ENCODE measurements around the gene ZDHHC11. TPM values are rescaled to one million over a fixed set of nuclear protein-coding genes. Genes with fewer than 3 reads are reported as not detected.
"Not testable (repeated sequence)": the region's sequence is repeated elsewhere in the genome, so short reads cannot be mapped to it uniquely, and the experiment has no call there.

Gene ZDHHC11
- total and polyA plus RNA-seq, 7 experiments from 2014 or later: 0.20 to 22.1 (median 8.8) TPM; not detected in 1

GRCh38 chr5:815449-815848 is 35.3 kb downstream of the ZDHHC11 start:
- H3K4me3 ChIP-seq (ENCODE audit: low read length): no peak overlapping the region
- intact Hi-C loops (cut with micrococcal nuclease): no loop called here
- Mint-ChIP-seq H3K4me1 (no peaks in the 10 kb centered on the region), H3K27me3 (peaks cover 0 to 20% (median 2%) of the 10 kb centered on the region in 5 donors), H3K9me3 (peaks cover 0 to 16% (median 4%) of the 10 kb centered on the region in 11 donors), H3K27ac (no peak overlapping the region), H3K36me3 (peaks cover 0 to 6% (median 3%) of the 10 kb centered on the region in 5 donors), H3K4me3 (no peak overlapping the region)
- ChIA-PET CTCF (no interaction called here), POLR2A (no interaction called here)
- no peak overlapping the region for H3K27ac ChIP-seq (ENCODE audit: low read depth, low read length)
- H3K27me3 ChIP-seq (ENCODE audit: control insufficient read depth in 2 of 2, insufficient read depth in 2 of 2, low read length in 2 of 2): no peaks in the 10 kb centered on the region
- no peaks in the 10 kb centered on the region for H3K9me3 ChIP-seq (ENCODE audit: control insufficient read depth in 2 of 3, low read length in 3 of 3)
- DNase-seq (no peak), ATAC-seq (no peak)
- no peaks in the 10 kb centered on the region for H3K36me3 ChIP-seq (ENCODE audit: control insufficient read depth in 2 of 3, insufficient read depth in 3 of 3, low read length in 3 of 3)
- H3K4me1 ChIP-seq (ENCODE audit: control insufficient read depth in 2 of 2, insufficient read depth in 2 of 2, low read length in 2 of 2): no peaks in the 10 kb centered on the region

- H3K27ac ChIP-seq (ENCODE audit: low read depth, low read length); H3K27me3 ChIP-seq (ENCODE audit: control insufficient read depth in 2 of 2, insufficient read depth in 2 of 2, low read length in 2 of 2); H3K27ac Mint-ChIP-seq; H3K4me3 ChIP-seq (ENCODE audit: low read length); H3K36me3 Mint-ChIP-seq; H3K4me1 Mint-ChIP-seq; POLR2A ChIA-PET; ATAC-seq; H3K4me3 Mint-ChIP-seq; H3K9me3 ChIP-seq (ENCODE audit: control insufficient read depth in 2 of 3, low read length in 3 of 3); intact Hi-C loops (cut with micrococcal nuclease); H3K36me3 ChIP-seq (ENCODE audit: control insufficient read depth in 2 of 3, insufficient read depth in 3 of 3, low read length in 3 of 3); DNase-seq; H3K4me1 ChIP-seq (ENCODE audit: control insufficient read depth in 2 of 2, insufficient read depth in 2 of 2, low read length in 2 of 2); CTCF ChIA-PET: not testable (repeated sequence)
- peaks cover 0 to 16% (median 4%) of the 10 kb centered on the region in 11 donors for H3K9me3 Mint-ChIP-seq
- peaks cover 0 to 14% (median 2%) of the 10 kb centered on the region in 5 donors for H3K27me3 Mint-ChIP-seq
Measured at GRCh38 chr5:813575-813974, 37.2 kb downstream of the ZDHHC11 start.

DNA sequence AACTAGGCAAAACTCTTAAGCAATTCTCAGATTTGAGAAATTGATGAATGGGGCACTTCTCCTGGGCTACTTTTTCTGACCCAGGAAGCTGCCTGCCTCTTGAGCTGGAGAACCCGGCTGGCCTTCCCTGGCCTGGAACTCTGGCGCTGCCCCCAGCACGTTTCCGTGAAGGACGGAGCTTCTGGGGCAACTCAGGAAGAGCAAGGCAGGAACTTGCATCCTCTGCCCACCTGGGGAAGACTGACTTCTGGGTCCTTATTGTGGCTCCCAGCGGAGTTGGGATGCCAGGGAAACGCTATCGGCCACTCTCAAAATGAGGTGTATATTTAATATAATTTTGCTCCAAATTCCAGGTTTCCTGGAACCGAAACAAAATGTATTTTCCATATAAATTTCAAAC is 39.4 kb downstream of the ZDHHC11 start:
- POLR2A ChIA-PET; H3K36me3 Mint-ChIP-seq; H3K27ac Mint-ChIP-seq; intact Hi-C loops (cut with micrococcal nuclease); ATAC-seq; H3K4me3 ChIP-seq (ENCODE audit: low read length); H3K4me1 ChIP-seq (ENCODE audit: control insufficient read depth in 2 of 2, insufficient read depth in 2 of 2, low read length in 2 of 2); H3K27ac ChIP-seq (ENCODE audit: low read depth, low read length); DNase-seq; H3K27me3 ChIP-seq (ENCODE audit: control insufficient read depth in 2 of 2, insufficient read depth in 2 of 2, low read length in 2 of 2); H3K4me3 Mint-ChIP-seq; H3K9me3 ChIP-seq (ENCODE audit: control insufficient read depth in 2 of 3, low read length in 3 of 3); CTCF ChIA-PET; H3K36me3 ChIP-seq (ENCODE audit: control insufficient read depth in 2 of 3, insufficient read depth in 3 of 3, low read length in 3 of 3); H3K27me3 Mint-ChIP-seq; H3K4me1 Mint-ChIP-seq: not testable (repeated sequence)
- H3K9me3 Mint-ChIP-seq: peaks cover 0 to 16% (median 4%) of the 10 kb centered on the region in 11 donors

DNA sequence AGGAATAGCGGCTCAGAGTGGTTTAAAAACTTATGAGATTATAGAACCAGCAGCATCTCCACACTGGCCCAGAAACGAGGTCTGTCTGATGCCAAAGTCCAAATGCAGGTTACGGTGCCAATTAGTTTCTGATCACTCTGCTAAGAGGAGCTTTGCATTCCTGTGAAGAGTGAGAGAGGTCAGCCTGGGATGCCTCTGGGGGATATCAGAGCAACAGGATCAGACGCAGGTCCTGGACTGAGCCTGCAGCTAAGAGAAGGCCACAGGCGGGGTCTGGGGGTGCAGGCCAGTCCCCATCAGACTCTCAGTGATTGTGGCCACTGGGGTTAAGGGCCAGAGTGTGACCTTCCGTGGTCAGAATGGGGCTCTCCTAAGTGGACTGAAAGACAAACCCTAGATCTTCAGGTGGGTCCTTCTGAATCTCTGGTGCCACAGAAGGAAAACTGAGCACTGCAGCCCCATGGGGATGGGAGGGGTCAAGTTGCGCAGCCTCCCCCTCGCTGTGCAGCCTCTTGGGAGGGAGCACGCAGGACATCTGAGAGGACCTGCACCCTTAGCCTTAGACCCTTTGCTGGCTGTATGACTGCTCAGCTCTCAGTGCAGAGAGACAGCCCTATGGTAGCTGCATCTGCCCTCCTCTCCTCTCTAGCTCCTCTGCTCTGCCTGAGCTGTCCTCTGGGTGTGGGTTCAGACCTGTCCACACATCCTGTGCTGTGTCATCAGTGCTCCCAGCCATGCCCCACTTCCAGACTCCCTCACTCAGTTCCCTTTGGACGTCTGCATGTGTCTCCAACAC is 42.9 kb downstream of the ZDHHC11 start:
- H3K4me1 Mint-ChIP-seq; H3K9me3 ChIP-seq (ENCODE audit: control insufficient read depth in 2 of 3, low read length in 3 of 3); CTCF ChIA-PET; H3K27ac ChIP-seq (ENCODE audit: low read depth, low read length); intact Hi-C loops (cut with micrococcal nuclease); POLR2A ChIA-PET; DNase-seq; H3K36me3 ChIP-seq (ENCODE audit: control insufficient read depth in 2 of 3, insufficient read depth in 3 of 3, low read length in 3 of 3); H3K27me3 ChIP-seq (ENCODE audit: control insufficient read depth in 2 of 2, insufficient read depth in 2 of 2, low read length in 2 of 2); H3K4me1 ChIP-seq (ENCODE audit: control insufficient read depth in 2 of 2, insufficient read depth in 2 of 2, low read length in 2 of 2); H3K27ac Mint-ChIP-seq; H3K4me3 ChIP-seq (ENCODE audit: low read length); H3K4me3 Mint-ChIP-seq: not testable (repeated sequence)
- H3K9me3 Mint-ChIP-seq: peaks cover 11 to 29% (median 19%) of the 10 kb centered on the region in 11 donors
- peak; percentile 10 for ATAC-seq
- H3K27me3 Mint-ChIP-seq: peaks cover 2 to 35% (median 10%) of the 10 kb centered on the region in 5 donors
- peaks cover 0 to 12% (median 9%) of the 10 kb centered on the region in 5 donors for H3K36me3 Mint-ChIP-seq

DNA sequence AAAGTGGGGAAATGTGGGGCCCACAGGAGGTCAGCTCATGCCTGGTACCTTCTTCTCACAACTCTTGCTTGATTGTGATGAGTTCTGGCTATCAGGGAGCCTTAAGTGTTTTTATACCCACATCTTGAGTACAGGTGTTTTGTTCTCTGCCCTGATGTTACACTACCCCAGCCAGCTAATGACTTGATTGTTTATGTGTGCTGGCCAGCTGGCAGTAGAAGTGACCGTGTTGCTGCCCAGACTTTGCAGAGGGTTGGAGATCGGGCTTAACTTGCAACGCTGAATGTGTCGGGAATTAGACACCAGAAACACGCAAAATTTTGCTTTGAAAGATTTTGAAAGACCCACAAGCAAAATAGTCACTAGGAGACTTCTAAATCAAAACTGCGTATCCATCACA is 49.3 kb downstream of the ZDHHC11 start:
- Mint-ChIP-seq H3K9me3 (peaks cover 11 to 43% (median 22%) of the 10 kb centered on the region in 11 donors), H3K27me3 (peaks cover 2 to 58% (median 26%) of the 10 kb centered on the region in 5 donors), H3K4me1 (no peaks in the 10 kb centered on the region), H3K27ac (no peak overlapping the region), H3K4me3 (no peak overlapping the region), H3K36me3 (peaks cover 3 to 16% (median 12%) of the 10 kb centered on the region in 5 donors)
- DNase-seq: no peak
- Histone ChIP-seq H3K4me3 (ENCODE audit: low read length) (no peak overlapping the region), H3K4me1 (ENCODE audit: control insufficient read depth in 2 of 2, insufficient read depth in 2 of 2, low read length in 2 of 2) (no peaks in the 10 kb centered on the region), H3K27ac (ENCODE audit: low read depth, low read length) (no peak overlapping the region), H3K9me3 (ENCODE audit: control insufficient read depth in 2 of 3, low read length in 3 of 3) (peaks cover 0 to 4% (median 0%) of the 10 kb centered on the region in 3 experiments), H3K36me3 (ENCODE audit: control insufficient read depth in 2 of 3, insufficient read depth in 3 of 3, low read length in 3 of 3) (no peaks in the 10 kb centered on the region), H3K27me3 (ENCODE audit: control insufficient read depth in 2 of 2, insufficient read depth in 2 of 2, low read length in 2 of 2) (no peaks in the 10 kb centered on the region)
- POLR2A ChIA-PET: no interaction called here
- ATAC-seq: no peak
- intact Hi-C loops (cut with micrococcal nuclease): no loop called here
- CTCF ChIA-PET: no interaction called here

DNA sequence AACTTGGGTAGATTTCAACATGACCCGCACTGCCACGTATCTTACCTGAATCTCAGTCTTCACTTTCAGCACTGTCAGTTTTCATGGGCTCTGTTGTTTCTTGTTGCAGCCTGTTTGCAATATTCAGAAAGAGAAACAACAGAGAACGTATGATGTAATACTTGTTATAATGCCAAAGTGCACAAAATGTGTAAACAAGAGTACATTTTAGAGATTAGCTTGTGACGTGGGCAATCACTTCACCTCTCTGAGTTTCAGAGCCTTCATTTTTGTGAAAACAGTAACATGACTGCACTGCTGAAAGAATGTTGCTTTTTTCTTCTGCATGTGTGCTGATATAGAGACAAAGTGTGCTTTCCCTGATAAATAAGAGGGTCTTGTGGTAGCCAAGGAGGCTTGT is 49.7 kb downstream of the ZDHHC11 start:
- H3K4me1 Mint-ChIP-seq; H3K4me3 ChIP-seq (ENCODE audit: low read length); H3K4me1 ChIP-seq (ENCODE audit: control insufficient read depth in 2 of 2, insufficient read depth in 2 of 2, low read length in 2 of 2); H3K27ac Mint-ChIP-seq; H3K27me3 ChIP-seq (ENCODE audit: control insufficient read depth in 2 of 2, insufficient read depth in 2 of 2, low read length in 2 of 2); DNase-seq; H3K9me3 ChIP-seq (ENCODE audit: control insufficient read depth in 2 of 3, low read length in 3 of 3); H3K36me3 ChIP-seq (ENCODE audit: control insufficient read depth in 2 of 3, insufficient read depth in 3 of 3, low read length in 3 of 3); H3K27ac ChIP-seq (ENCODE audit: low read depth, low read length); intact Hi-C loops (cut with micrococcal nuclease); ATAC-seq; CTCF ChIA-PET; H3K4me3 Mint-ChIP-seq; POLR2A ChIA-PET: not testable (repeated sequence)
- Mint-ChIP-seq H3K9me3 (peaks cover 11 to 42% (median 22%) of the 10 kb centered on the region in 11 donors), H3K36me3 (peaks cover 3 to 16% (median 12%) of the 10 kb centered on the region in 5 donors), H3K27me3 (peaks cover 2 to 54% (median 26%) of the 10 kb centered on the region in 5 donors)
